Liver (tissue), 3 donors: ENCODE data around the gene NFAT5.

Source experiments
- ATF3 ChIP-seq: IDR thresholded peaks from 2 replicates; pipeline ENCODE4 v1.6.1; 2016; ENCODE audit warnings: antibody characterized with exemption
- CTCF ChIP-seq: fragments of 150-350 bp; IDR thresholded peaks from 2 replicates; pipeline ENCODE4 v1.5.1; 2017; ENCODE audit warnings: improper control_type of control experiment, low read depth, low read length; ENCODE audit not compliant: missing input control
- FOXA1 ChIP-seq: IDR thresholded peaks from 2 replicates; pipeline ENCODE4 v1.6.1; 2016; ENCODE audit warnings: antibody characterized with exemption
- GABPA ChIP-seq, 2 donors: IDR thresholded peaks in 1 of 2; conservative IDR thresholded peaks in 1 of 2; 2 replicates each; pipeline ENCODE4 v1.6.1; 2016; ENCODE audit warnings: antibody characterized with exemption in 2 of 2, mild to moderate bottlenecking in 1 of 2, moderate library complexity in 1 of 2
- MAX ChIP-seq: IDR thresholded peaks from 2 replicates; pipeline ENCODE4 v1.6.1; 2016; ENCODE audit warnings: antibody characterized with exemption
- RAD21 ChIP-seq, 2 donors: IDR thresholded peaks; 2 replicates each; pipeline ENCODE4 v1.6.1; 2016; ENCODE audit warnings: antibody characterized with exemption in 2 of 2, mild to moderate bottlenecking in 2 of 2
- REST ChIP-seq: IDR thresholded peaks from 2 replicates; pipeline ENCODE4 v1.6.1; 2016; ENCODE audit warnings: antibody characterized with exemption, mild to moderate bottlenecking
- RXRA ChIP-seq, 2 donors: IDR thresholded peaks; 2 replicates each; pipeline ENCODE4 v1.6.1; 2017 to 2018; ENCODE audit warnings: antibody characterized with exemption in 2 of 2, mild to moderate bottlenecking in 1 of 2
- TAF1 ChIP-seq: conservative IDR thresholded peaks from 2 replicates; pipeline ENCODE4 v1.6.1; 2016; ENCODE audit warnings: antibody characterized with exemption, mild to moderate bottlenecking
- donor health status: healthy.
- donor health status: healthy.

GRCh38 chr16:69581297-69581696 is 15.5 kb downstream of the NFAT5 start:
- TF ChIP-seq CTCF (no peak), GABPA (IDR thresholded peaks at IDR 0.05 in 1 of 2, conservative IDR thresholded peaks at IDR 0.05 in 1 of 2) (no peak), RXRA (IDR thresholded peaks at IDR 0.05) (no peak), TAF1 (no peak), MAX (no peak), REST (no peak), RAD21 (IDR thresholded peaks at IDR 0.05) (no peak), ATF3 (no peak), FOXA1 (no peak)
